Loucy (cell line): ENCODE measurements around the gene IWS1.

ENCODE experiments used
- EZH2phosphoT487 ChIP-seq: fragments of 200-600 bp; IDR thresholded peaks from 2 replicates; pipeline ENCODE4 v1.6.1; 2018; ENCODE audit warnings: antibody characterized with exemption, mild to moderate bottlenecking, moderate library complexity, borderline replicate concordance
- TF ChIP-seq, protein P1 (sequence below): fragments of 200-600 bp; sonication (generic); conservative IDR thresholded peaks from 2 replicates; pipeline ENCODE4 v1.5.1; 2014; ENCODE audit warnings: mild to moderate bottlenecking, antibody characterized with exemption, low read length

DNA sequence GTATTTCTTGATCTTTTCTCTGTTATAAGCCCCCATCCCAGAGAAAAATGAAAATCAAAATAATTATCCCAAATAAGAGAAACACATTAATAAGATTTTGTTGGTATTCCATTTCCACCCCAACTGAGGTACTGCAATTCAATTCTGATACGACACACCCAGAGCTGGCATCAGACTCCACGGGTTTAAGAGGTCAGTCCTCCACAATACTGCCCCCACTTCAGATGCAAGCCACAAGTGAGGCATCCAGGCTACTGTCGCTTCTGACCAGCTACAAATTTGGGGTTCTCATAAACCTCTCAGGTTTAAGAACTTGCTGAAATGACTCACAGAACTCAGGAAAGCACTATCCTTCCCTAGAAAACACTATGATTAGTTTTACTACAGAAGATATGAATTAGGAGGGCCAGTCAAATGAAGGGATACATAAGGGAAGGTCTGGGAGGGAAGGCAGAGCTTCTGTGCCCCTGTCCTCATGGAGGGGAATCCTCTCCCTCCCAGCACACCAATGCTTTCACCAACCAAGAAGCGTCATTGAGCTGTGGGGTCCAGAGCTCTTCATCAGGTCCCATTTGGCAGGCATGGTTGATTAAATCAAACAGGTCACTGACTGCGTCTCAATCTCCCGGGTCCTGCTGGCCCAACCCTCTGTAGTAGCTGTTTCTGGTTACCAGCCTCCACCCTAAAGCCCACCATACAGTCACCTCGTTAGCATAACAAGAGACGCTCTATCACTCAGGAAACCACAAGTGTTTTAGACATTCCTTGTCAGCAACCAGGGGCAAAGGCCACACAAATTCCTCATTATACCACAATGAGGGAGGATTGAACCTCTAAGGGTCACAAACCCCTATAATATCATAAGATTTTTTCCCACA is 46.2 kb downstream of the IWS1 start:
- TF ChIP-seq, protein P1, sequence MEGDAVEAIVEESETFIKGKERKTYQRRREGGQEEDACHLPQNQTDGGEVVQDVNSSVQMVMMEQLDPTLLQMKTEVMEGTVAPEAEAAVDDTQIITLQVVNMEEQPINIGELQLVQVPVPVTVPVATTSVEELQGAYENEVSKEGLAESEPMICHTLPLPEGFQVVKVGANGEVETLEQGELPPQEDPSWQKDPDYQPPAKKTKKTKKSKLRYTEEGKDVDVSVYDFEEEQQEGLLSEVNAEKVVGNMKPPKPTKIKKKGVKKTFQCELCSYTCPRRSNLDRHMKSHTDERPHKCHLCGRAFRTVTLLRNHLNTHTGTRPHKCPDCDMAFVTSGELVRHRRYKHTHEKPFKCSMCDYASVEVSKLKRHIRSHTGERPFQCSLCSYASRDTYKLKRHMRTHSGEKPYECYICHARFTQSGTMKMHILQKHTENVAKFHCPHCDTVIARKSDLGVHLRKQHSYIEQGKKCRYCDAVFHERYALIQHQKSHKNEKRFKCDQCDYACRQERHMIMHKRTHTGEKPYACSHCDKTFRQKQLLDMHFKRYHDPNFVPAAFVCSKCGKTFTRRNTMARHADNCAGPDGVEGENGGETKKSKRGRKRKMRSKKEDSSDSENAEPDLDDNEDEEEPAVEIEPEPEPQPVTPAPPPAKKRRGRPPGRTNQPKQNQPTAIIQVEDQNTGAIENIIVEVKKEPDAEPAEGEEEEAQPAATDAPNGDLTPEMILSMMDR = no peak
- no peak for TF ChIP-seq EZH2phosphoT487
